Tibial nerve (tissue), 4 donors: Measurements from ENCODE around the gene VRK2. TPM values are rescaled to one million over a fixed set of nuclear protein-coding genes. Genes with fewer than 3 reads are reported as not detected.

Source experiments
- DNase-seq, 2 donors: peaks; one replicate each; pipeline ENCODE4 v3.0.0-alpha.2; 2019; ENCODE audit warnings: low spot score in 2 of 2
- H3K27ac ChIP-seq, 4 donors: fragments of 200-600 bp; sonication (generic) in 3 of 4; one replicate each; pipeline ENCODE4 v1.5.1; 2017 to 2019; ENCODE audit warnings: mild to moderate bottlenecking in 1 of 4
- H3K27me3 ChIP-seq, 2 donors: fragments of 200-600 bp; sonication (generic) in 1 of 2; one replicate each; pipeline versions ENCODE4 v1.5.1 to v1.6.0; 2017 to 2019
- H3K36me3 ChIP-seq, 3 donors: fragments of 200-600 bp; sonication (generic); one replicate each; pipeline ENCODE4 v1.5.1; 2018 to 2019
- H3K4me1 ChIP-seq, 4 donors: fragments of 200-600 bp; sonication (generic) in 3 of 4; one replicate each; pipeline ENCODE4 v1.5.1; 2017 to 2019
- H3K4me3 ChIP-seq, 4 donors: fragments of 200-600 bp; sonication (generic) in 3 of 4; one replicate each; pipeline ENCODE4 v1.5.1; 2017 to 2019; ENCODE audit warnings: mild to moderate bottlenecking in 1 of 4, moderate library complexity in 1 of 4
- H3K9me3 ChIP-seq, 4 donors: fragments of 200-600 bp; sonication (generic) in 3 of 4; one replicate each; pipeline ENCODE4 v1.5.1; 2017 to 2019
- CTCF ChIP-seq, 5 experiments: fragments of 200-600 bp in 3 of 5; fragments of 450-650 bp in 2 of 5; sonication (generic) in 3 of 5; IDR thresholded peaks; one replicate each; pipeline ENCODE4 v1.5.1; 2016 to 2019; ENCODE audit warnings: antibody characterized with exemption in 5 of 5, mild to moderate bottlenecking in 3 of 5, moderate library complexity in 2 of 5
- EP300 ChIP-seq, 2 donors: sonication (generic); formaldehyde crosslinking; IDR thresholded peaks; one replicate each; pipeline ENCODE4 v1.6.1; 2017; ENCODE audit warnings: antibody characterized with exemption in 2 of 2, mild to moderate bottlenecking in 1 of 2
- POLR2A ChIP-seq, 2 donors: fragments of 450-650 bp; IDR thresholded peaks; one replicate each; pipeline ENCODE4 v1.6.1; 2017; ENCODE audit warnings: antibody characterized with exemption in 2 of 2, mild to moderate bottlenecking in 2 of 2, moderate library complexity in 2 of 2
- WGBS, 2 donors: methylation state at CpG; one replicate each; pipeline ENCODE4 v1.1.5; 2018; 5-methylcytosine and 5-hydroxymethylcytosine counted together
- total RNA-seq, 4 donors: library from RNA; depleted of rRNA; stranded (reverse); fragments of >200 nt; gene quantifications; one replicate each; pipeline ENCODE4 v1.1.0, GENCODE V29; 2016

The VRK2 gene
- total RNA-seq, 4 donors from 2014 or later: 8.0 to 15.9 (median 14.2) TPM

GRCh38 chr2:58133395-58133794 lies 86.8 kb downstream of the VRK2 start:
- Histone ChIP-seq H3K4me1 (peaks cover 0 to 26% (median 3%) of the 10 kb centered on the region in 4 donors), H3K27ac (no peak overlapping the region), H3K4me3 (no peak overlapping the region), H3K27me3 (no peaks in the 10 kb centered on the region), H3K36me3 (no peaks in the 10 kb centered on the region), H3K9me3 (no peaks in the 10 kb centered on the region)
- DNase-seq: no peak
- no peak for TF ChIP-seq CTCF (IDR thresholded peaks at IDR 0.05)
- no peak for TF ChIP-seq EP300 (IDR thresholded peaks at IDR 0.05)
- no peak for TF ChIP-seq POLR2A (IDR thresholded peaks at IDR 0.05)

- no peaks in the 10 kb centered on the region for H3K9me3 ChIP-seq
- H3K27me3 ChIP-seq: no peaks in the 10 kb centered on the region
- peaks cover 0 to 8% (median 0%) of the 10 kb centered on the region in 3 donors for H3K36me3 ChIP-seq
- peaks cover 0 to 19% (median 2%) of the 10 kb centered on the region in 4 donors for H3K4me1 ChIP-seq
- DNase-seq: no peak
- 58 to 65% methylated on average over 2 of the region's 2 CpGs for WGBS, 2 donors
- no peak overlapping the region for H3K27ac ChIP-seq
- no peak for TF ChIP-seq CTCF (IDR thresholded peaks at IDR 0.05)
- no peak for TF ChIP-seq EP300 (IDR thresholded peaks at IDR 0.05)
- TF ChIP-seq POLR2A (IDR thresholded peaks at IDR 0.05): no peak
- H3K4me3 ChIP-seq: no peak overlapping the region
Observed at GRCh38 chr2:58135861-58136260, 89.3 kb downstream of the VRK2 start.

- no peak overlapping the region for H3K4me3 ChIP-seq
- no peaks in the 10 kb centered on the region for H3K27me3 ChIP-seq
- no peaks in the 10 kb centered on the region for H3K9me3 ChIP-seq
- H3K36me3 ChIP-seq: peaks cover 0 to 8% (median 0%) of the 10 kb centered on the region in 3 donors
- DNase-seq: no peak
- H3K4me1 ChIP-seq: peaks cover 0 to 6% (median 0%) of the 10 kb centered on the region in 4 donors
- no peak overlapping the region for H3K27ac ChIP-seq
- TF ChIP-seq EP300 (IDR thresholded peaks at IDR 0.05) (no peak), POLR2A (IDR thresholded peaks at IDR 0.05) (no peak), CTCF (IDR thresholded peaks at IDR 0.05) (no peak)
Observed at GRCh38 chr2:58137221-58137620, 90.6 kb downstream of the VRK2 start.

GRCh38 chr2:58137856-58138255 lies 91.2 kb downstream of the VRK2 start:
- no peak for DNase-seq
- Histone ChIP-seq H3K36me3 (peaks cover 0 to 8% (median 0%) of the 10 kb centered on the region in 3 donors), H3K27ac (no peak overlapping the region), H3K4me1 (peaks cover 0 to 6% (median 0%) of the 10 kb centered on the region in 4 donors), H3K27me3 (no peaks in the 10 kb centered on the region), H3K4me3 (no peak overlapping the region), H3K9me3 (no peaks in the 10 kb centered on the region)
- TF ChIP-seq POLR2A (IDR thresholded peaks at IDR 0.05): no peak
- TF ChIP-seq CTCF (IDR thresholded peaks at IDR 0.05): no peak
- TF ChIP-seq EP300 (IDR thresholded peaks at IDR 0.05): no peak
- WGBS, 2 donors: 88 to 93% methylated on average over 1 of the region's 1 CpG

GRCh38 chr2:58138396-58139030 lies 91.9 kb downstream of the VRK2 start:
- peaks cover 0 to 6% (median 0%) of the 10 kb centered on the region in 4 donors for H3K4me1 ChIP-seq
- H3K27me3 ChIP-seq: no peaks in the 10 kb centered on the region
- 94 to 95% methylated on average over 3 of the region's 3 CpGs for WGBS, 2 donors
- H3K36me3 ChIP-seq: peaks cover 0 to 10% (median 0%) of the 10 kb centered on the region in 3 donors
- no peaks in the 10 kb centered on the region for H3K9me3 ChIP-seq
- TF ChIP-seq EP300 (IDR thresholded peaks at IDR 0.05) (no peak), CTCF (IDR thresholded peaks at IDR 0.05) (no peak), POLR2A (IDR thresholded peaks at IDR 0.05) (no peak)
- DNase-seq: no peak
- no peak overlapping the region for H3K4me3 ChIP-seq
- H3K27ac ChIP-seq: no peak overlapping the region
